IMR-90 (cell line): ENCODE results near the gene MAGI2. TPM values are rescaled to one million over a fixed set of nuclear protein-coding genes. Genes with fewer than 3 reads are reported as not detected.

Experiments used
- ATAC-seq: fragments of 200-7000 bp; cut with Tn5 transposase; 2 replicates; pipeline ENCODE4 v1.9.1; 2020; ENCODE audit warnings: low read depth, mild to moderate bottlenecking, moderate library complexity
- BruUV-seq: library from RNA; stranded (reverse); fragments of 400-500 nt; replicated peaks from 2 replicates; lab custom pipeline; 2021; lab: Mats Ljungman, UMichigan
- CTCF ChIA-PET: fragments of 300-600 bp; formaldehyde crosslinking; extraction: SDS; loops from one replicate; lab custom pipeline; 2021; ENCODE audit warnings: antibody characterized with exemption; lab: Yijun Ruan, JAX
- POLR2A ChIA-PET: fragments of 300-600 bp; sonication (Branson Sonifier 250); formaldehyde crosslinking; loops from one replicate; lab custom pipeline; 2022; ENCODE audit warnings: antibody characterized with exemption; ENCODE audit not compliant: unreplicated experiment; lab: Charles Lee
- DNase-seq: peaks from one replicate; pipeline ENCODE4 v3.0.0; 2013
- H2AFZ ChIP-seq: replicated peaks from 2 replicates; pipeline ENCODE3; 2013; ENCODE audit warnings: low read length, mild to moderate bottlenecking; ENCODE audit not compliant: poor library complexity
- H2AK5ac ChIP-seq: 2 replicates; pipeline ENCODE4 v1.6.1; 2013; ENCODE audit warnings: low read depth, low read length, inconsistent platforms
- H2AK9ac ChIP-seq: replicated peaks from 2 replicates; pipeline ENCODE3; 2013; ENCODE audit warnings: mild to moderate bottlenecking, low read depth, low read length, moderate library complexity; ENCODE audit not compliant: poor library complexity
- H2BK120ac ChIP-seq: 2 replicates; pipeline ENCODE4 v1.6.1; 2013; ENCODE audit warnings: low read depth, low read length, inconsistent platforms
- H2BK15ac ChIP-seq: 3 replicates; pipeline ENCODE4 v1.6.1; 2013; ENCODE audit warnings: low read depth, low read length, inconsistent platforms
- H2BK20ac ChIP-seq: 2 replicates; pipeline ENCODE4 v1.6.1; 2013; ENCODE audit warnings: low read depth, mild to moderate bottlenecking, inconsistent platforms, low read length, moderate library complexity
- H2BK5ac ChIP-seq: 2 replicates; pipeline ENCODE4 v1.6.1; 2013; ENCODE audit warnings: mild to moderate bottlenecking, low read depth, low read length, inconsistent platforms; ENCODE audit not compliant: poor library complexity, severe bottlenecking
- H3K14ac ChIP-seq: replicated peaks from 2 replicates; pipeline ENCODE4 v1.6.1; 2013; ENCODE audit warnings: low read depth, low read length, inconsistent platforms
- H3K18ac ChIP-seq: 2 replicates; pipeline ENCODE4 v1.6.1; 2013; ENCODE audit warnings: low read depth, low read length, control low read depth
- H3K23ac ChIP-seq: 2 replicates; pipeline ENCODE4 v1.6.1; 2013; ENCODE audit warnings: low read depth, low read length, inconsistent platforms
- H3K27ac ChIP-seq: 2 replicates; pipeline ENCODE4 v1.5.1; 2013; ENCODE audit warnings: mild to moderate bottlenecking, control low read depth, low read length; ENCODE audit not compliant: insufficient read depth
- H3K27me3 ChIP-seq: 2 replicates; pipeline ENCODE4 v1.6.1; 2013; ENCODE audit warnings: low read length; ENCODE audit not compliant: control insufficient read depth, insufficient read depth
- H3K36me3 ChIP-seq: 2 replicates; pipeline ENCODE4 v1.6.1; 2013; ENCODE audit warnings: low read length, mixed read lengths; ENCODE audit not compliant: control insufficient read depth, insufficient read depth
- H3K4ac ChIP-seq: 2 replicates; pipeline ENCODE4 v1.6.1; 2013; ENCODE audit warnings: low read depth, low read length, inconsistent platforms
- H3K4me1 ChIP-seq: 2 replicates; pipeline ENCODE4 v1.6.1; 2013; ENCODE audit warnings: low read length, mixed read lengths; ENCODE audit not compliant: control insufficient read depth, insufficient read depth
- H3K4me2 ChIP-seq: 2 replicates; pipeline ENCODE4 v1.6.1; 2013; ENCODE audit warnings: low read depth, mild to moderate bottlenecking, control low read depth, low read length, moderate library complexity
- H3K4me3 ChIP-seq: 2 replicates; pipeline ENCODE4 v1.5.1; 2013; ENCODE audit warnings: low read depth, mild to moderate bottlenecking, control low read depth, low read length, moderate library complexity; ENCODE audit not compliant: insufficient read depth
- H3K56ac ChIP-seq: 2 replicates; pipeline ENCODE4 v1.6.1; 2013; ENCODE audit warnings: low read length, inconsistent platforms; ENCODE audit not compliant: insufficient read depth; ENCODE audit errors: extremely low read depth
- H3K79me1 ChIP-seq, 2 experiments: 2 replicates each; pipeline ENCODE4 v1.6.1; 2013; ENCODE audit warnings: low read length in 2 of 2, inconsistent platforms in 1 of 2, low read depth in 1 of 2
- H3K9ac ChIP-seq: 2 replicates; pipeline ENCODE4 v1.6.1; 2013; ENCODE audit warnings: low read depth, low read length, control low read depth
- H3K9me1 ChIP-seq: 2 replicates; pipeline ENCODE4 v1.6.1; 2013; ENCODE audit warnings: low read length, inconsistent platforms; ENCODE audit not compliant: insufficient read depth
- H3K9me3 ChIP-seq: 2 replicates; pipeline ENCODE4 v1.6.1; 2013; ENCODE audit warnings: low read length; ENCODE audit not compliant: control insufficient read depth, insufficient read depth
- H4K20me1 ChIP-seq: 2 replicates; pipeline ENCODE4 v1.6.1; 2013; ENCODE audit warnings: low read length, inconsistent platforms; ENCODE audit not compliant: insufficient read depth
- H4K5ac ChIP-seq: 2 replicates; pipeline ENCODE4 v1.6.1; 2013; ENCODE audit warnings: mild to moderate bottlenecking, low read depth, low read length, control low read depth
- H4K8ac ChIP-seq, 2 experiments: 2 replicates each; pipeline ENCODE4 v1.6.1; 2013; ENCODE audit warnings: low read depth in 2 of 2, low read length in 2 of 2, control low read depth in 1 of 2, inconsistent platforms in 1 of 2
- H4K91ac ChIP-seq: 2 replicates; pipeline ENCODE4 v1.6.1; 2013; ENCODE audit warnings: low read depth, low read length, inconsistent platforms; ENCODE audit not compliant: insufficient read depth
- CEBPB ChIP-seq: IDR thresholded peaks from 2 replicates; pipeline ENCODE4 v1.6.1; 2012; ENCODE audit warnings: low read depth, low read length, improper control_type of control experiment
- RAD21 ChIP-seq: IDR thresholded peaks from 2 replicates; pipeline ENCODE4 v1.6.1; 2012; ENCODE audit warnings: low read length, improper control_type of control experiment
- SMC3 ChIP-seq: fragments of 150-350 bp; IDR thresholded peaks from 2 replicates; pipeline ENCODE4 v1.6.1; 2016; ENCODE audit warnings: low read depth, mild to moderate bottlenecking, antibody characterized with exemption, low read length, moderate library complexity
- WGBS, 2 experiments: methylation state at CpG; one replicate each; pipeline versions ENCODE4 v1.1.5 to v1.1.7; 2013; ENCODE audit warnings: missing lambda C conversion rate in 2 of 2; ENCODE audit not compliant: insufficient read length in 1 of 2; ENCODE audit errors: extremely low coverage in 2 of 2; 5-methylcytosine and 5-hydroxymethylcytosine counted together
- dilution Hi-C: fragments of 300-500 bp; cut with HindIII; formaldehyde crosslinking; loops from one replicate; pipeline ENCODE4 v1.14.3; 2018; ENCODE audit warnings: low sequenced_read_pairs; ENCODE audit not compliant: unreplicated experiment
- in situ Hi-C: fragments of 300-500 bp; cut with MboI; formaldehyde crosslinking; loops from 3 replicates; pipeline ENCODE4 v1.14.3; 2019; ENCODE audit warnings: low sequenced_read_pairs, inconsistent platforms, mixed read lengths
- intact Hi-C: fragments of 100-400 bp; cut with micrococcal nuclease; formaldehyde crosslinking; loops from 2 replicates; pipeline ENCODE4 v1.10.0; 2022
- polyA plus RNA-seq, 3 experiments: library from polyadenylated mRNA; depleted of rRNA; stranded (reverse); fragments of >200 nt; gene quantifications; 2 replicates each; pipeline ENCODE4 v1.2.3, GENCODE V29; 2012; ENCODE audit warnings: low replicate concordance in 1 of 3
- total RNA-seq: library from RNA; depleted of rRNA; stranded (reverse); fragments of >200 nt; gene quantifications from 2 replicates; pipeline ENCODE4 v1.2.3, GENCODE V29; 2012
- TF ChIP-seq, protein P1 (sequence below): conservative IDR thresholded peaks from 2 replicates; pipeline ENCODE4 v1.5.1; 2012; ENCODE audit warnings: mild to moderate bottlenecking, low read depth, low read length, improper control_type of control experiment
- TF ChIP-seq, protein P2 (sequence below): fragments of 150-350 bp; IDR thresholded peaks from 2 replicates; pipeline ENCODE4 v1.6.1; 2016; ENCODE audit warnings: low read depth, mild to moderate bottlenecking, low read length, moderate library complexity, borderline replicate concordance
- TF ChIP-seq, protein P3 (sequence below): fragments of 150-350 bp; IDR thresholded peaks from 2 replicates; pipeline ENCODE4 v1.6.1; 2017; ENCODE audit warnings: mild to moderate bottlenecking, antibody characterized with exemption, low read length, low read depth

MAGI2 gene
- total and polyA plus RNA-seq, 2 of the 4 experiments (the other 2 are of a cell fraction) = 2.5 to 17.9 TPM

DNA sequence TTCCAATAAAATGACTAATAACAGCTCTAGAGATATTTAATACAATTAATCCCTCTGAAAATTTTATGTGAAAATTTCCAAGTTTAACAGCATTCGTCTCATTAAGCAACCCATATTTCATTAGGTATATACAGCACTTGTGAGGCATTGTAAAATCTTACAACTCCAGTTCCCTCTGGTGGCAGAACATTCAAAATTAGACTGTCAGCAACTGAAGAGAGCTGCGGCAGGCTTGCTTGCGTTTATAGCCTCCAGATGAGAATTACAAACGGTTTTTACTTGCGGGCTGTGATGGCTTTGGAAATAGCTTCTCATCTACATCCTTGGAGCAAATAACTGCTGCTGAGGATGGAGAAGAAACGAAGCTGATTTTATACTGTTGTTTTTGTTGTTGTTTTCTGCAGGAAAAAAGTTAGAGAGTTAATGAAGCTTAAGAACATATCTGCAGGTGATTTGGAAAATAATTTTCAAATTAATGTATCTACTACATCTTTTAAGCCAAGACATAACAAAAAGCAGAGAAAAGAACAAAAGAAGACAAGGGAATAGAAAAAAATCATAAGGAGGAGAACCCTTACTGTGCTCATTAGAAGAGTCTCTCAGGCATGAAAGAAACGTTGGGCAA is 171.3 kb downstream of the MAGI2 start:
- intact Hi-C loops (loop anchor here (2.0 to 10.0 kb wide), 4 partner anchors 171 to 770 kb away; partner anchors contain the start of gene MAGI2), dilution Hi-C loops (no loop called here), in situ Hi-C loops (no loop called here)
- H3K14ac ChIP-seq = peak overlapping the region; percentile 92
- H2AK5ac ChIP-seq = peak overlapping the region; percentile 88
- H2BK120ac ChIP-seq = peak overlapping the region; percentile 98
- no peaks in the 10 kb centered on the region for H3K9me3 ChIP-seq
- H3K79me1 ChIP-seq = peaks cover 4 to 46% of the 10 kb centered on the region in 2 experiments; a peak in 2 of 4 replicates
- H3K23ac ChIP-seq = peak overlapping the region; percentile 96; the same call in 1 of the 2 replicates
- H2BK15ac ChIP-seq = peak overlapping the region; percentile 87; the same call in 1 of the 3 replicates
- H4K8ac ChIP-seq = peak overlapping the region; percentile 79 to 99
- peak overlapping the region; percentile 54 for H3K27ac ChIP-seq
- H3K56ac ChIP-seq = peak overlapping the region; percentile 99
- peak overlapping the region; percentile 82; the same call in 1 of the 2 replicates for H3K4me2 ChIP-seq
- peak; percentile 95 for TF ChIP-seq CEBPB
- TF ChIP-seq RAD21 = peak; percentile 56
- TF ChIP-seq, protein P1, sequence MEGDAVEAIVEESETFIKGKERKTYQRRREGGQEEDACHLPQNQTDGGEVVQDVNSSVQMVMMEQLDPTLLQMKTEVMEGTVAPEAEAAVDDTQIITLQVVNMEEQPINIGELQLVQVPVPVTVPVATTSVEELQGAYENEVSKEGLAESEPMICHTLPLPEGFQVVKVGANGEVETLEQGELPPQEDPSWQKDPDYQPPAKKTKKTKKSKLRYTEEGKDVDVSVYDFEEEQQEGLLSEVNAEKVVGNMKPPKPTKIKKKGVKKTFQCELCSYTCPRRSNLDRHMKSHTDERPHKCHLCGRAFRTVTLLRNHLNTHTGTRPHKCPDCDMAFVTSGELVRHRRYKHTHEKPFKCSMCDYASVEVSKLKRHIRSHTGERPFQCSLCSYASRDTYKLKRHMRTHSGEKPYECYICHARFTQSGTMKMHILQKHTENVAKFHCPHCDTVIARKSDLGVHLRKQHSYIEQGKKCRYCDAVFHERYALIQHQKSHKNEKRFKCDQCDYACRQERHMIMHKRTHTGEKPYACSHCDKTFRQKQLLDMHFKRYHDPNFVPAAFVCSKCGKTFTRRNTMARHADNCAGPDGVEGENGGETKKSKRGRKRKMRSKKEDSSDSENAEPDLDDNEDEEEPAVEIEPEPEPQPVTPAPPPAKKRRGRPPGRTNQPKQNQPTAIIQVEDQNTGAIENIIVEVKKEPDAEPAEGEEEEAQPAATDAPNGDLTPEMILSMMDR = peak; percentile 58
- TF ChIP-seq, protein P2, sequence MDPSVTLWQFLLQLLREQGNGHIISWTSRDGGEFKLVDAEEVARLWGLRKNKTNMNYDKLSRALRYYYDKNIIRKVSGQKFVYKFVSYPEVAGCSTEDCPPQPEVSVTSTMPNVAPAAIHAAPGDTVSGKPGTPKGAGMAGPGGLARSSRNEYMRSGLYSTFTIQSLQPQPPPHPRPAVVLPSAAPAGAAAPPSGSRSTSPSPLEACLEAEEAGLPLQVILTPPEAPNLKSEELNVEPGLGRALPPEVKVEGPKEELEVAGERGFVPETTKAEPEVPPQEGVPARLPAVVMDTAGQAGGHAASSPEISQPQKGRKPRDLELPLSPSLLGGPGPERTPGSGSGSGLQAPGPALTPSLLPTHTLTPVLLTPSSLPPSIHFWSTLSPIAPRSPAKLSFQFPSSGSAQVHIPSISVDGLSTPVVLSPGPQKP = no peak
- TF ChIP-seq, protein P3, sequence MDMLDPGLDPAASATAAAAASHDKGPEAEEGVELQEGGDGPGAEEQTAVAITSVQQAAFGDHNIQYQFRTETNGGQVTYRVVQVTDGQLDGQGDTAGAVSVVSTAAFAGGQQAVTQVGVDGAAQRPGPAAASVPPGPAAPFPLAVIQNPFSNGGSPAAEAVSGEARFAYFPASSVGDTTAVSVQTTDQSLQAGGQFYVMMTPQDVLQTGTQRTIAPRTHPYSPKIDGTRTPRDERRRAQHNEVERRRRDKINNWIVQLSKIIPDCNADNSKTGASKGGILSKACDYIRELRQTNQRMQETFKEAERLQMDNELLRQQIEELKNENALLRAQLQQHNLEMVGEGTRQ = no peak
- TF ChIP-seq SMC3 = peak; percentile 51
- peak overlapping the region; percentile 91 for H4K5ac ChIP-seq
- no peak overlapping the region for H2AK9ac ChIP-seq
- DNase-seq (peak; percentile 86), ATAC-seq (peak; percentile 38)
- H3K18ac ChIP-seq = peak overlapping the region; percentile 95
- no peaks in the 10 kb centered on the region for H4K20me1 ChIP-seq
- peak overlapping the region; percentile 95 for H3K4ac ChIP-seq
- H3K27me3 ChIP-seq = no peaks in the 10 kb centered on the region
- peak overlapping the region; percentile 98 for H2BK5ac ChIP-seq
- peaks cover 19% of the 10 kb centered on the region for H3K4me1 ChIP-seq
- H4K91ac ChIP-seq = peak overlapping the region; percentile 99
- H3K9me1 ChIP-seq = peaks cover 2% of the 10 kb centered on the region; the same call in 1 of the 2 replicates
- no peak overlapping the region for H2AFZ ChIP-seq
- no TSS peak for BruUV-seq
- POLR2A ChIA-PET = interaction anchor here (0.7 kb wide), 1 partner anchor 272 kb away, joined by 3 read pairs; no protein-coding TSS in a partner anchor
- peak overlapping the region; percentile 77; the same call in 1 of the 2 replicates for H3K9ac ChIP-seq
- no peaks in the 10 kb centered on the region for H3K36me3 ChIP-seq
- WGBS, 2 experiments = no CpG with 5 or more reads among the region's 7 CpGs
- no peak overlapping the region; the same call in 1 of the 2 replicates for H3K4me3 ChIP-seq
- peak overlapping the region; percentile 97 for H2BK20ac ChIP-seq
- CTCF ChIA-PET = interaction anchor here (0.7 to 1.7 kb wide), 8 partner anchors 12 to 772 kb away, joined by 3 to 6 read pairs (median 3); no protein-coding TSS in a partner anchor
